GM12878 (cell line): ENCODE measurements around the gene FBXO21. TPM values are rescaled to one million over a fixed set of nuclear protein-coding genes. Genes with fewer than 3 reads are reported as not detected.

Experiments
- ATAC-seq: fragments of 200-7000 bp; cut with Tn5 transposase; 3 replicates; pipeline ENCODE4 v1.9.1; 2020; ENCODE audit warnings: mild to moderate bottlenecking, moderate library complexity
- BruUV-seq: library from RNA; stranded (reverse); fragments of 400-500 nt; replicated peaks from 2 replicates; lab custom pipeline; 2021; lab: Mats Ljungman, UMichigan
- CTCF ChIA-PET: fragments of 300-600 bp; sonication (Branson Sonifier 250); formaldehyde crosslinking; extraction: SDS; loops from one replicate; lab custom pipeline; 2021; ENCODE audit warnings: inconsistent platforms; lab: Yijun Ruan, JAX
- POLR2A ChIA-PET: fragments of 350-600 bp; formaldehyde crosslinking; extraction: SDS; loops from one replicate; lab custom pipeline; 2021; ENCODE audit warnings: inconsistent platforms; lab: Charles Lee
- RAD21 ChIA-PET: fragments of 300-600 bp; sonication (Branson Sonifier 250); formaldehyde crosslinking; loops from one replicate; lab custom pipeline; 2023; ENCODE audit warnings: antibody characterized with exemption; ENCODE audit not compliant: unreplicated experiment; lab: Charles Lee
- SMC1A ChIA-PET: fragments of 300-600 bp; sonication (Branson Sonifier 250); formaldehyde crosslinking; loops from one replicate; lab custom pipeline; 2023; ENCODE audit not compliant: unreplicated experiment, uncharacterized antibody; lab: Charles Lee
- DNase-seq: peaks from one replicate; pipeline ENCODE4 v3.0.0-alpha.2; 2011; ENCODE audit warnings: low read depth, low spot score
- FAIRE-seq: peaks from 3 replicates; lab custom pipeline; 2011; peaks lifted over from hg19 to GRCh38; lab: Jason Lieb, UNC
- H2AFZ ChIP-seq: 2 replicates; pipeline ENCODE4 v1.6.0; 2011; ENCODE audit warnings: low read depth, low read length, control low read depth; ENCODE audit not compliant: control insufficient read depth
- H3K27ac ChIP-seq: 2 replicates; pipeline ENCODE4 v1.5.1; 2011; ENCODE audit warnings: control low read depth; ENCODE audit not compliant: control insufficient read depth, insufficient read depth
- H3K27me3 ChIP-seq, 2 experiments: replicated peaks in 1 of 2; 2 replicates each; pipeline versions ENCODE4 v1.6.0 to v1.6.1; 2011; ENCODE audit warnings: low read length in 1 of 2; ENCODE audit not compliant: control insufficient read depth in 2 of 2, insufficient read depth in 2 of 2
- H3K36me3 ChIP-seq, 2 experiments: 2 replicates each; pipeline ENCODE4 v1.5.1; 2011; ENCODE audit warnings: low read length in 1 of 2; ENCODE audit not compliant: control insufficient read depth in 2 of 2, insufficient read depth in 2 of 2
- H3K4me1 ChIP-seq: 2 replicates; pipeline ENCODE4 v1.6.1; 2011; ENCODE audit warnings: mild to moderate bottlenecking, low read length, moderate library complexity, mixed read lengths; ENCODE audit not compliant: control insufficient read depth, insufficient read depth
- H3K4me2 ChIP-seq: 2 replicates; pipeline ENCODE4 v1.6.0; 2011; ENCODE audit warnings: control low read depth; ENCODE audit not compliant: control insufficient read depth, insufficient read depth
- H3K4me3 ChIP-seq: fragments of 200-600 bp; sonication (generic); 2 replicates; pipeline ENCODE4 v1.5.1; 2016
- H3K79me2 ChIP-seq: 2 replicates; pipeline ENCODE4 v1.6.0; 2011; ENCODE audit warnings: low read length; ENCODE audit not compliant: control insufficient read depth, insufficient read depth
- H3K9ac ChIP-seq: 2 replicates; pipeline ENCODE4 v1.8.0; 2011; ENCODE audit warnings: low read length, control low read depth, mixed read lengths; ENCODE audit not compliant: control insufficient read depth, insufficient read depth
- H3K9me3 ChIP-seq: replicated peaks from 3 replicates; pipeline ENCODE4 v1.5.1; 2011; ENCODE audit warnings: mild to moderate bottlenecking, low read length; ENCODE audit not compliant: control insufficient read depth, insufficient read depth
- H4K20me1 ChIP-seq: 2 replicates; pipeline ENCODE4 v1.6.0; 2011; ENCODE audit not compliant: control insufficient read depth, insufficient read depth
- BMI1 ChIP-seq: fragments of 450-650 bp; IDR thresholded peaks from 2 replicates; pipeline ENCODE4 v1.6.1; 2016; ENCODE audit warnings: mild to moderate bottlenecking, moderate library complexity, borderline replicate concordance
- CHD2 ChIP-seq: IDR thresholded peaks from 2 replicates; pipeline ENCODE4 v1.6.1; 2011; ENCODE audit warnings: low read depth, low read length, improper control_type of control experiment, borderline replicate concordance
- KAT2A ChIP-seq: conservative IDR thresholded peaks from 2 replicates; pipeline ENCODE4 v1.6.1; 2011; ENCODE audit warnings: low read depth, low read length; ENCODE audit not compliant: control insufficient read depth
- LARP7 ChIP-seq: fragments of 450-650 bp; IDR thresholded peaks from 2 replicates; pipeline ENCODE4 v1.6.1; 2017; ENCODE audit warnings: mild to moderate bottlenecking
- MTA2 ChIP-seq: fragments of 450-650 bp; IDR thresholded peaks from 2 replicates; pipeline ENCODE4 v1.6.1; 2016; ENCODE audit warnings: low read depth, mild to moderate bottlenecking, moderate library complexity
- NR2F1 ChIP-seq: fragments of 450-650 bp; conservative IDR thresholded peaks from 2 replicates; pipeline ENCODE4 v1.6.1; 2017; ENCODE audit warnings: mild to moderate bottlenecking
- RCOR1 ChIP-seq: conservative IDR thresholded peaks from 2 replicates; pipeline ENCODE4 v1.6.1; 2012; ENCODE audit warnings: low read depth, low read length, improper control_type of control experiment
- SMC3 ChIP-seq: IDR thresholded peaks from 2 replicates; pipeline ENCODE4 v1.6.1; 2011; ENCODE audit warnings: low read length, improper control_type of control experiment, borderline replicate concordance
- SREBF1 ChIP-seq: IDR thresholded peaks from 2 replicates; pipeline ENCODE4 v1.6.1; 2012; ENCODE audit warnings: mild to moderate bottlenecking, low read length
- YBX1 ChIP-seq: fragments of 450-650 bp; IDR thresholded peaks from 2 replicates; pipeline ENCODE4 v1.6.1; 2016; ENCODE audit warnings: antibody characterized with exemption
- WGBS: methylation state at CpG from one replicate; pipeline ENCODE4 v1.1.6; 2016; ENCODE audit warnings: low lambda C conversion rate; ENCODE audit not compliant: insufficient replicate concordance, insufficient coverage; ENCODE audit errors: missing lambda C conversion rate; 5-methylcytosine and 5-hydroxymethylcytosine counted together
- in situ Hi-C: fragments of 300-500 bp; cut with MboI; formaldehyde crosslinking; loops from 9 replicates; pipeline ENCODE4 v1.14.3; 2018; ENCODE audit warnings: mixed read lengths
- intact Hi-C: fragments of 100-400 bp; cut with micrococcal nuclease; formaldehyde crosslinking; loops from one replicate; pipeline ENCODE4 v1.14.2; 2022; ENCODE audit not compliant: unreplicated experiment
- polyA plus RNA-seq, 11 experiments: library from polyadenylated mRNA; depleted of rRNA in 4 of 11; unstranded in 6 of 11; stranded (reverse) in 5 of 11; fragments of >200 nt; fragmentation: Nextera tagmentation in 4 of 11; fragmentation: Illumina TruSeq in 1 of 11; extraction: Ambion mirVana in 4 of 11; extraction: Trizol in 1 of 11; gene quantifications; 1 replicate in 1 of 11; 2 replicates in 10 of 11; pipeline versions ENCODE4 v1.2.1 to v1.2.3, GENCODE V29; 2011 to 2016; ENCODE audit warnings: inconsistent platforms in 2 of 11, missing spikeins in 2 of 11, low read depth in 1 of 11
- total RNA-seq, 4 experiments: library from RNA; depleted of rRNA in 3 of 4; stranded (reverse); fragments of >200 nt in 3 of 4; fragmentation: Illumina TruSeq in 1 of 4; extraction: Trizol in 1 of 4; gene quantifications; 2 replicates each; pipeline versions ENCODE4 v1.2.1 to v1.2.3, GENCODE V29; 2013 to 2021
- TF ChIP-seq, protein P1 (sequence below): fragments of 450-650 bp; formaldehyde crosslinking; IDR thresholded peaks from 2 replicates; pipeline ENCODE4 v1.4.0; 2022; ENCODE audit warnings: mild to moderate bottlenecking, moderate library complexity
- TF ChIP-seq, protein P2 (sequence below): fragments of 450-650 bp; IDR thresholded peaks from 2 replicates; pipeline ENCODE4 v1.6.1; 2017; ENCODE audit warnings: mild to moderate bottlenecking, low read depth, inconsistent platforms; ENCODE audit not compliant: poor library complexity, severe bottlenecking

FBXO21 gene
- total and polyA plus RNA-seq, 10 of the 15 experiments (the other 5 are each of a cell fraction or from before 2014, with no cell fraction given): 5.5 to 32.6 (median 18.9) TPM

DNA sequence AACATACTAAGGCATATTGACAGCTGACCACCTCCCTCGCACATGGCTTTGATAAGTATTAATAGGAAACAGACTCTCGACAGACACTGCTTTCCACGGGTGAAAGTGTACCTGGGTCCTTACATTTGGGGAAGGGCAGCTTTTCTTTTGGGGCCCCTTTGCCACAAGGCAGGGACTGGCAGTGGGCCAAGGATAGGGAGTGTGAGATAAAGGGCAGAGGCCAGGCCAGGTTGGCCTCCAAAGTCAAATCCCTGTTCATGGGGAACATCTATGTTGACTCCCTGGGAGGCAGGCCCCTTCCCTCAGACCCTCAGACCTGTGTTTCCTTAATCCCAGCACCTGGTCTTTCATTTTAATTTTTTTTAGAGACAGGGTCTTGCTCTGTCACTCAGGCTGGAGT, 19.4 kb upstream of the FBXO21 start:
- H3K36me3 ChIP-seq: no peaks in the 10 kb centered on the region
- ChIA-PET POLR2A (no interaction called here), RAD21 (no interaction called here), SMC1A (interaction anchor here (0.6 to 1.2 kb wide), 2 partner anchors 94 to 157 kb away, joined by 3 read pairs; no protein-coding TSS in a partner anchor), CTCF (interaction anchor here (0.6 kb wide), 1 partner anchor 1813 kb away, joined by 3 read pairs; no protein-coding TSS in a partner anchor)
- FAIRE-seq: no peak
- H4K20me1 ChIP-seq: no peaks in the 10 kb centered on the region
- H3K9me3 ChIP-seq: no peaks in the 10 kb centered on the region
- no peak overlapping the region for H3K9ac ChIP-seq
- no peak for ATAC-seq
- H3K4me3 ChIP-seq: no peak overlapping the region
- H3K4me1 ChIP-seq: no peaks in the 10 kb centered on the region
- no peak overlapping the region for H3K27ac ChIP-seq
- TF ChIP-seq SREBF1: no peak
- no peak for TF ChIP-seq KAT2A
- TF ChIP-seq LARP7: no peak
- TF ChIP-seq NR2F1: no peak
- no peak for TF ChIP-seq BMI1
- no peak for TF ChIP-seq MTA2
- TF ChIP-seq RCOR1: no peak
- TF ChIP-seq CHD2: no peak
- no peak for TF ChIP-seq SMC3
- TF ChIP-seq, protein P1, sequence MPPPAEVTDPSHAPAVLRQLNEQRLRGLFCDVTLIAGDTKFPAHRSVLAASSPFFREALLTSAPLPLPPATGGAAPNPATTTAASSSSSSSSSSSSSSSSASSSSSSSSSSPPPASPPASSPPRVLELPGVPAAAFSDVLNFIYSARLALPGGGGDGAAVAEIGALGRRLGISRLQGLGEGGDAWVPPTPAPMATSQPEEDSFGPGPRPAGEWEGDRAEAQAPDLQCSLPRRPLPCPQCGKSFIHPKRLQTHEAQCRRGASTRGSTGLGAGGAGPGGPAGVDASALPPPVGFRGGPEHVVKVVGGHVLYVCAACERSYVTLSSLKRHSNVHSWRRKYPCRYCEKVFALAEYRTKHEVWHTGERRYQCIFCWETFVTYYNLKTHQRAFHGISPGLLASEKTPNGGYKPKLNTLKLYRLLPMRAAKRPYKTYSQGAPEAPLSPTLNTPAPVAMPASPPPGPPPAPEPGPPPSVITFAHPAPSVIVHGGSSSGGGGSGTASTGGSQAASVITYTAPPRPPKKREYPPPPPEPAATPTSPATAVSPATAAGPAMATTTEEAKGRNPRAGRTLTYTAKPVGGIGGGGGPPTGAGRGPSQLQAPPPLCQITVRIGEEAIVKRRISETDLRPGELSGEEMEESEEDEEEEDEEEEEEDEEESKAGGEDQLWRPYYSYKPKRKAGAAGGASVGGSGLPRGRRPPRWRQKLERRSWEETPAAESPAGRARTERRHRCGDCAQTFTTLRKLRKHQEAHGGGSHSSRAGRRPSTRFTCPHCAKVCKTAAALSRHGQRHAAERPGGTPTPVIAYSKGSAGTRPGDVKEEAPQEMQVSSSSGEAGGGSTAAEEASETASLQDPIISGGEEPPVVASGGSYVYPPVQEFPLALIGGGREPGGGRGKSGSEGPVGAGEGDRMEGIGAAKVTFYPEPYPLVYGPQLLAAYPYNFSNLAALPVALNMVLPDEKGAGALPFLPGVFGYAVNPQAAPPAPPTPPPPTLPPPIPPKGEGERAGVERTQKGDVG (CRISPR knock-in tag): no peak
- TF ChIP-seq YBX1: no peak
- TF ChIP-seq, protein P2, sequence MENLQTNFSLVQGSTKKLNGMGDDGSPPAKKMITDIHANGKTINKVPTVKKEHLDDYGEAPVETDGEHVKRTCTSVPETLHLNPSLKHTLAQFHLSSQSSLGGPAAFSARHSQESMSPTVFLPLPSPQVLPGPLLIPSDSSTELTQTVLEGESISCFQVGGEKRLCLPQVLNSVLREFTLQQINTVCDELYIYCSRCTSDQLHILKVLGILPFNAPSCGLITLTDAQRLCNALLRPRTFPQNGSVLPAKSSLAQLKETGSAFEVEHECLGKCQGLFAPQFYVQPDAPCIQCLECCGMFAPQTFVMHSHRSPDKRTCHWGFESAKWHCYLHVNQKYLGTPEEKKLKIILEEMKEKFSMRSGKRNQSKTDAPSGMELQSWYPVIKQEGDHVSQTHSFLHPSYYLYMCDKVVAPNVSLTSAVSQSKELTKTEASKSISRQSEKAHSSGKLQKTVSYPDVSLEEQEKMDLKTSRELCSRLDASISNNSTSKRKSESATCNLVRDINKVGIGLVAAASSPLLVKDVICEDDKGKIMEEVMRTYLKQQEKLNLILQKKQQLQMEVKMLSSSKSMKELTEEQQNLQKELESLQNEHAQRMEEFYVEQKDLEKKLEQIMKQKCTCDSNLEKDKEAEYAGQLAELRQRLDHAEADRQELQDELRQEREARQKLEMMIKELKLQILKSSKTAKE: no peak
- H3K4me2 ChIP-seq: no peak overlapping the region
- 35% methylated on average over 3 of the region's 3 CpGs for WGBS
- H3K27me3 ChIP-seq: no peaks in the 10 kb centered on the region
- in situ Hi-C loops (loop anchor here (5.0 kb wide), 2 partner anchors 378 to 638 kb away; no protein-coding TSS in a partner anchor), intact Hi-C loops (loop anchor here (10.0 kb wide), 1 partner anchor 155 kb away; the partner anchor contains the start of gene NOS1)
- no peaks in the 10 kb centered on the region for H3K79me2 ChIP-seq
- no peak overlapping the region for H2AFZ ChIP-seq
- no peak for DNase-seq
- BruUV-seq: no TSS peak
